ENCODE measurements around the gene ICA1L.
A peak's percentile ranks its signal among the peaks of the same experiment; 100 is the strongest.
"Not testable (repeated sequence)": the region's sequence is repeated elsewhere in the genome, so short reads cannot be mapped to it uniquely, and the experiment has no call there.

Gene ICA1L

GRCh38 chr2:202871300-202872141, at the start of gene ICA1L:
TSS of gene ICA1L (minus strand) at chr2:202871766. CDS start at chr2:202829009, 42,757 bp downstream.
- peak; percentile 45 for DNase-seq (ENCODE audit: low read depth)

- DNase-seq (ENCODE audit: low read depth): no peak
Observed at GRCh38 chr2:202918860-202919259, 47.3 kb upstream of the ICA1L start.

DNA sequence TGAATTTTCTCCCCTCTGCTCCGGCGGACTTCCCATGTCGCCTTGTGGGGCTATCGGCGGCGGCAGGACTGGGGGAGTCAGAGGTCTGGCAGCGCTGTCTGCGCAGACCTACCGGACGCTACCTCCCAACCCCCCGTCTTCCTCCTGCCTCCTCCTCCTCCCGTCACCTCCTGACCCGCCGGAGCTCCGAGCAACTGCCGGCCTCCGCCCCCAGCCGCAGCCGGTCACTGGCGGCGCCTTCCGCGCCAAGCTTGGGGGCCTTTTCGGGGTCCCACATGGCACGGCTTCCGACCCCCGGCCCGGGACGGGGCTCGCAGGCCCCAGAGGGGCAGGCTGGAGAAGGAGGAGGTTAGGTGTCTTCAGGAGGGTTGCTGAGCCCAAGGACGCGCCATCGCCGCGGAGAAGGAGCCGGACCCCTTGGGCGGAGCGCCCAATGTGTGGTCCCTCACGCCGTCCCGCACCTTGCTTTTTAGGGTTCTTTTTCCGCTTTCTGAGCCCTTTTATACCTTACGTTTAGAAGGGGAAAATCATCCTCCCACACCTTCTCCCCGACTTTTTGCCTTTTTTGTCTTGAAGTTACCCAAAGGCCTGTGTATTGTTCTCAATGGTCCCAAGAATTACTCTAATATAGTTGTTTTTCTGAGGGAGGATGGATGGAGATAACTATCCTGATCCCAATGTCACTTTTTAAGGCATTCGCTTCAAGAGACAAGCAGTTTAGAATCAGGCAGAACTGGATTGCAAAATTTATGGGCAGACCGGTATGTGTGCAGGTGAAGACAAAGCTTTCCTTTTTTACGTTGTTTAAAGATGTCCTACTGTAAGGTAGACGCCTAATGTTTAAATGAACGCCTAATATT, 41.0 kb upstream of the ICA1L start:
- DNase-seq (ENCODE audit: low read depth): not testable (repeated sequence)

GRCh38 chr2:202911512-202912341, 40.2 kb upstream of the ICA1L start, which contains the start of the genes CARF and WDR12:
TSS of gene CARF (plus strand) at chr2:202912275. CDS start at chr2:202941903, 29,628 bp downstream.
TSS of gene WDR12 (minus strand) at chr2:202911673. CDS start at chr2:202911476, 197 bp downstream.
- DNase-seq (ENCODE audit: low read depth): peak; percentile 91

GRCh38 chr2:202911203-202911511, 39.6 kb upstream of the ICA1L start:
- no peak for DNase-seq (ENCODE audit: low read depth)

DNA sequence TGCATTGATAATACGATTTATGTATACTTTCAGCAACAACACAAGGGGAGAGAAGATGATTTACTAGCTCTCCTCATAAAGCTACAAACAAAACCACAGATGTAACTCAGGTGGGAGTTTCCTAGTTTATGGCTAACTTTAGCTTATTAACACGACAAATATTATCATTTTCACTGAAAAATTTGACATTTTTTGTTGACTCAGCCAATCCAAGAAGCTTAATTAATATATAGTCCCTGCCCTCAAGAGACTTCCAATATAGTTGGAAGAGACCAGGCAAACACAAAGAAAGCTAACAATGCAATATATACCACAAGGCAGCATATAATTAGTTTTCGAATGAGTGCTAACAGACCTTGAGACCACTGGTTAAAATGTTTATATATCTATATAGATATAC, 39.1 kb upstream of the ICA1L start:
- no peak for DNase-seq (ENCODE audit: low read depth)

DNA sequence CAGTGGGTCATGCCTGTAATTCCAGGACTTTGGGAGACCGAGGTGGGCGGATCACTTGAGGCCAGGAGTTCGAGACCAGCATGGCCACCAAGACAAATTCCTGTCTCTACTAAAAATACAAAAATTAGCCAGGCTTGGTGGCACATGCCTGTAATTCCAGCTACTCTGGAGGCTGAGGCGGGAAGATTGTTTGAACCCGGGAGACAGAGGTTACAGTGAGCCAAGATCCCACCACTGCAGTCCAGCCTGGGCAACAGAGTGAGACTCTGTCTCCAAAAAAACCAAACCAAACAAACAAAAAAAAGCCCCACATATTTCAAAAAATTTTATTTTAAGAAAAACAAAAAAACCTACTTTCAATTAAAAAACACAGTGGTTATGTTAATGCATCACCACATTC, 38.7 kb upstream of the ICA1L start:
- not testable (repeated sequence) for DNase-seq (ENCODE audit: low read depth)

DNA sequence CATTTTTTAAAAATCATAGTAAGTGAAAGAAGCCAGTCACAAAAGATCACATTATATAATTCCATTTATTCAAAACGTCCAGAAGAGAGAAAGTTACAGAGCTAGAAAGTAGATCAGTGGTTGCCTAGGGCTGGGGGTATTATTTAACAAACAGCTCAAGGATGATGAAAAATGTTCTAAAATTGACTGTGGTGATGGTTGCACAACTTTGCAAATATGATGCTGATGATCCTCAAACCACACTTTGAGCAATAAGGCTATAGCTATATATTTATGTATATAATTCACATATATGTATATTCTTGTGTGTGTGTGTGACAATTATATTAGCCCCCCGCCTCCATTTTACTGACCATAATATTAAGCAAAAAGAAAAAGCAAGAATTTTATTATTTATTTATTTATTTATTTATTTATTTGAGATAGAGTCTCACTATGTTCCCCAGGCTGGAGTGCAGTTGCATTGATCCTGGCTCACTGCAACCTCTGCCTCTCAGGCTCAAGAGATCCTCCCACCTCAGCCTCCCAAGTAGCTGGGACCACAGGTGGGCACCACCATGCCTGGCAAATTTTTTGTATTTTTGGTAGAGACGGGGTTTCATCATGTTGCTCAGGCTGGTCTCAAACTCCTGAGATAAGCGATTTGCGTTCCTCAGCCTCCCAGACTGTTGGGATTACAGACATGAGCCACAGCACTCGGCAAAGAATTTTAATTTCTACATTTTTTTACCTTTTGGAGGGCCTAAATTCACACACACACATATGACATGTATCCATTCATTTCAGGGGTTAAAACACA, 38.0 kb upstream of the ICA1L start:
- no peak for DNase-seq (ENCODE audit: low read depth)

DNA sequence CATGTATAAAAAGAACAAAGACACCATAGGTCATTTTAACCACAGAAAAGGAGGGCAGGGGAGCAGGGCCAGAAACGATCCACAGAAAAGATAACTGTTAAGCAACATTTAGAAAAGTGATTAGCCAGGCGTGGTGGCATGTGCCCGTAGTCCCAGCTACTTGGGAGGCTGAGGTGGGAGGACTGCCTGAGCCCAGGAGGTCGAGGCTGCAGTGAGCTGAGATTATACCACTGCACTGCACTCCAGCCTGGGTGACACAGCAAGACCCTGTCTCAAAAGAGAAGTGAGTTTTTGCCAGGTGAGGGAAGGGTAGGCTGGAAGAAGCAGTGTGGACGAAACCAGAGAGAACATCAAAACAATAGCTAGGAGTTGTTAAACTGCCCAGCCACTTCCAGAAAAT, 36.6 kb upstream of the ICA1L start:
- DNase-seq (ENCODE audit: low read depth): no peak

- not testable (repeated sequence) for DNase-seq (ENCODE audit: low read depth)
Observed at GRCh38 chr2:202905507-202905906, 33.9 kb upstream of the ICA1L start.

- no peak for DNase-seq (ENCODE audit: low read depth)
Observed at GRCh38 chr2:202885190-202885589, 13.6 kb upstream of the ICA1L start.

DNA sequence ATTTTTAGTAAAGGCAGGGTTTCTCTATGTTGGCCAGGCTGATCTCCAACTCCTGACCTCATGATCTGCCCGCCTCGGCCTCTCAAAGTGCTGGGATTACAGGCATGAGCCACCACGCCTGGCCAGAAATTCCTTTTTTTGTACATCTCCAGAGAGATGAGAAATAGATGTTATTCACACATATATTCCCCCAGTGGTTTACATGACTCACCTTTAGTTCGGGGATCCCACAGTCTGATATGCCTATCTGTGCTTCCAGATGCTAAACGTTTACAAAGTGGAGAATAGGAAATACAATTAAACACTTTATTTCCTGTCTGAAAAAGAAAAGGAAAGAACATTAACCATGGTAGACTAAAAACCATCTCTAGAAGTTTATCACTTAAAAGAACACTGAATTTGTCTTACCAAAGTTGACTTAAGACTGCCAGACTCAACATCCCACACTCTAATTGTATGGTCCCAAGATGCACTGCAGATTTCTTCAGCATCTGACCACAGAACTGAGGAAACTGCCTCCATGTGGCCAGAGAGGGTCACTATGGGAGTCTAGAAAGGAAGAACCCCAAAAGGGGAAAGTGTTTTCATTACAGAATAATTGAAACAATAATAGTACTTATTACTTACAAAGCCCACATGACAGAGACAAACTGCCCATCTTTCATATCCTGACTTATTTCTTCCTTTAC, 12.6 kb upstream of the ICA1L start:
- no peak for DNase-seq (ENCODE audit: low read depth)

DNA sequence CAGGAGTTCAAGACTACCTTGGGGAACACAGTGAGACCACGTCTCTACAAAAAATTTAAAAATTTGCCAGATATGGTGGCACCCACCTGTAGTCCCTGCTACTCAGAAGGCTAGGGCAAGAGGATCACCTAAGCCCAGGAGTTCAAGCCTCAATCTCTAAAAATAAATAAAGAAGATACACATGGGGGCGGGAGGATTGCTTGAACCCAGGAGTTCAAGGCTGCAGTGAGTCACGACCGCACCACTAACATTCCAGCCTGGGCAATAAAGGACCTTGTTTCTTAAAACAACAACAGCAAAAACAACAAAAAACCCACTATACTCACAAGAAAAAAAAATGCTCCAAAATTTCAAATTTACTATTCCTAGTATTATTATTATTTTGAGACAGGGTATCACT, 10.0 kb upstream of the ICA1L start:
- DNase-seq (ENCODE audit: low read depth): no peak

GRCh38 chr2:202877699-202878098, 6.1 kb upstream of the ICA1L start:
- DNase-seq (ENCODE audit: low read depth): no peak

DNA sequence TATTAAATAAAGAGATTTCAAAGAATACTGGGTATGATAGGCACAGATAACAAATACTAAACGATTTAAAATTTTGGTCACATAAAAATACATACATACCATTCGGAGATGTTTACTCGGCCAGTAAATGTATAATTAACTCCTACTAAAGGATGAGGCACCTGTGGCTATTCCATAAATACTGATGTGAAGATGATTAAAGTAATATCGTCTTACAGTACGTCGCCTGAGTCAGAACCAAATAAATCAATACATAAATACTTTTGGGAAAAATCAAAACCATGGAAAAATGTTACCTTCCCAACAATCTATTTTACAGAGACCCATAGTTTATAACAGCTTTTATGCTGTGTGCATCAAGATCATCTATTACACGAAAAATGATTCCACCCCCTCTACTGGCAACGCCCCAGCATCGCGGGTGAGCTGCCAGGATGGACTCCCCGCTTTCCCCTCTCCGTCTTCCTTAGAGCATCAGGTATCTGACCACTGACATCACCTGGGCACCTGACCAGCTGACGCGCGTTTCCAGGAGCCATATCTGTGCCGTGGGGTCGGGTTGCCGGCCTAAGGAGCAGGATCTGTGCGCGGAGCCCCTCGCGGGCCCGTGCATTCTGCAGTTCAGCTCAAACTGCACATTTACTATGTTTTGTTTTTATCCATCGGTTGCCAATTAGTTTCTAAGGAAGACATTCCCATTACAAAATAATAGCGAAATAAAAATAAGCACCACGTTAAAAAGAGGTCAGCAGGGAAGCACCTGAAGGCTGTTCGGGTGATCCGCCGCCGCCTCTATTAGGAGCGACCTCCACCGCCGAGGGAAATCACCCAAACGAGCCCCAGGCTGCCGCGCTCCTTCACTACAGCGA, 901 bp downstream of the ICA1L start:
- DNase-seq (ENCODE audit: low read depth): peak; percentile 12

- DNase-seq (ENCODE audit: low read depth): no peak
Observed at GRCh38 chr2:202861987-202862386, 9.6 kb downstream of the ICA1L start.

DNA sequence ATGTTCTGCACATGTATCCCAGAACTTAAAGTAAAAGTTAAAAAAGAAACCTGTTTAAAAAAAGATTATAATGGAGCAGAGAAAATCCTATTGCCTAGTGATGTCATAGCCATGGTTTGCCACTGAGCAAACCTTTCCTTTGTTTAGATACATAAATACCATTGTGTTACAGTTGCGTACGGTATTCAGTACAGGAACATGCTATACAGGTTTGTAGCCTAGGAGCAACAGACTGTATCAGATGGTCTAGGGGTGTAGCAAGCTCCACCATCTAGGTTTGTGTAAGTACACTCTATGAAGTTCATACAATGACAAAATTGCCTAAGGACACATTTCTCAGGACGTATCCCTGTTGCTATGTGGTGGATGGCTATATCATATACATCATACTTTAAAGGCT, 13.0 kb downstream of the ICA1L start:
- DNase-seq (ENCODE audit: low read depth): no peak

DNA sequence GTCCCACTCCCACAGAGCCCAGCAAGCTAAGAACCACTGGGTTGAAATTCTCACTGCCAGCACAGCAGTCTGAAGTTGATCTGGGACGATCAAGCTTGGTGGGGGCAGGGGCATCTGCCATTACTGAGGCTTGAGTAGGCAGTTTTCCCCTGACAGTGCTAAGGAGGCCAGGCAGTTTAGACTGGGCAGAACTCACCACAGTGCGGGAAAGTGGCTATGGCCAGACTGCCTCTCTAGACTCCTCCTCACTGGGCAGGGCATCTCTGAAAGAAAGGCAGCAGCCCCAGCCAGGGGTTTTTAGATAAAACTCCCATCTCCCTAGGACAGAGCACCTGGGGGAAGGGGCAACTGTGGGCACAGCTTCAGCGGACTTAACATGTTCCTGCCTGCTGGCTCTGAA, 22.2 kb downstream of the ICA1L start:
- DNase-seq (ENCODE audit: low read depth): not testable (repeated sequence)

- no peak for DNase-seq (ENCODE audit: low read depth)
Observed at GRCh38 chr2:202848813-202849212, 22.8 kb downstream of the ICA1L start.
